H1 (cell line): ENCODE results near the gene DRC3. TPM values are rescaled to one million over a fixed set of nuclear protein-coding genes. Genes with fewer than 3 reads are reported as not detected.
A peak's percentile ranks its signal among the peaks of the same experiment; 100 is the strongest.

ENCODE experiments used
- YY1 ChIP-seq: IDR thresholded peaks from 2 replicates; pipeline ENCODE4 v1.6.1; 2011; ENCODE audit warnings: low read depth, mild to moderate bottlenecking, low read length
- polyA plus RNA-seq, 7 experiments: library from polyadenylated mRNA; depleted of rRNA in 3 of 7; stranded (reverse) in 5 of 7; unstranded in 2 of 7; fragments of >200 nt in 5 of 7; fragments of 200-250 nt in 2 of 7; gene quantifications; 1 replicate in 5 of 7; 2 replicates in 1 of 7; 4 replicates in 1 of 7; pipeline versions ENCODE4 v1.2.1 to v1.2.3, GENCODE V29; 2011 to 2013; ENCODE audit warnings: missing spikeins in 2 of 7, mixed read lengths in 2 of 7
- total RNA-seq: library from RNA; stranded (reverse); fragmentation: NEBNext Ultra II Directional; extraction: Animal tissue kit (Norgen Biotek cat#: 25700); gene quantifications from 2 replicates; pipeline ENCODE4 v1.2.1, GENCODE V29; 2021

The DRC3 gene
- total and polyA plus RNA-seq, 2 of the 8 experiments (the other 6 are each of a cell fraction or from before 2014, with no cell fraction given) = 0.59 TPM; not detected in 1

- 0 out of 2 replicates have a peak, but pooled peaks have one; percentile 47 for TF ChIP-seq YY1
Observed at GRCh38 chr17:17994271-17995069, 21.8 kb downstream of the DRC3 start (continued).
